HEK293 (cell line): ENCODE data around the gene PHF13.

ENCODE experiments used
- CTCF ChIA-PET: fragments of 350-600 bp; formaldehyde crosslinking; extraction: SDS; loops from one replicate; lab custom pipeline; 2021; ENCODE audit warnings: antibody characterized with exemption; lab: Yijun Ruan, JAX
- POLR2A ChIA-PET: fragments of 300-600 bp; formaldehyde crosslinking; extraction: SDS; loops from one replicate; lab custom pipeline; 2020; ENCODE audit warnings: antibody characterized with exemption, inconsistent platforms; lab: Yijun Ruan, JAX
- H3K27ac ChIP-seq: fragments of 200-500 bp; sonication (Bioruptor generic); 2 replicates; pipeline ENCODE4 v1.5.1; 2014; ENCODE audit warnings: low read depth, low read length, control low read depth, inconsistent platforms; ENCODE audit errors: extremely low read depth
- H3K36me3 ChIP-seq, 2 experiments: fragments of 200-500 bp in 1 of 2; sonication (Bioruptor generic) in 1 of 2; 1 replicate in 1 of 2; 2 replicates in 1 of 2; pipeline ENCODE4 v1.5.1; 2014 to 2017; ENCODE audit warnings: inconsistent platforms in 2 of 2, low read length in 2 of 2; ENCODE audit not compliant: control insufficient read depth in 2 of 2, insufficient read depth in 1 of 2
- H3K4me1 ChIP-seq: fragments of 200-500 bp; sonication (Bioruptor generic); 2 replicates; pipeline ENCODE4 v1.5.1; 2014; ENCODE audit warnings: mild to moderate bottlenecking, low read length, inconsistent platforms; ENCODE audit not compliant: control insufficient read depth, insufficient read depth
- H3K4me3 ChIP-seq: 2 replicates; pipeline ENCODE4 v1.5.1; 2011; ENCODE audit warnings: low read depth, mild to moderate bottlenecking, control low read depth, low read length, moderate library complexity
- H3K9me3 ChIP-seq: fragments of 200-500 bp; sonication (Bioruptor generic); 2 replicates; pipeline ENCODE4 v1.5.1; 2014; ENCODE audit warnings: low read depth, low read length, inconsistent platforms; ENCODE audit not compliant: control insufficient read depth, insufficient read depth
- CTCF ChIP-seq: fragments of 450-650 bp; formaldehyde crosslinking; IDR thresholded peaks from 2 replicates; pipeline ENCODE4 v1.5.1; 2016; ENCODE audit warnings: missing biosample characterization, missing genetic modification characterization
- GLIS2 ChIP-seq: fragments of 450-650 bp; formaldehyde crosslinking; IDR thresholded peaks from 2 replicates; pipeline ENCODE4 v1.5.1; 2016; ENCODE audit warnings: missing biosample characterization, missing genetic modification characterization
- KLF1 ChIP-seq: fragments of 450-650 bp; formaldehyde crosslinking; IDR thresholded peaks from 2 replicates; pipeline ENCODE4 v1.5.1; 2016; ENCODE audit warnings: missing biosample characterization, missing genetic modification characterization
- KLF17 ChIP-seq: fragments of 450-650 bp; formaldehyde crosslinking; IDR thresholded peaks from 2 replicates; pipeline ENCODE4 v1.5.1; 2016; ENCODE audit warnings: missing biosample characterization, missing genetic modification characterization
- KLF9 ChIP-seq: fragments of 450-650 bp; formaldehyde crosslinking; IDR thresholded peaks from 2 replicates; pipeline ENCODE4 v1.5.1; 2016; ENCODE audit warnings: missing biosample characterization, missing genetic modification characterization, low read depth
- ZBTB6 ChIP-seq: fragments of 450-650 bp; formaldehyde crosslinking; IDR thresholded peaks from 2 replicates; pipeline ENCODE4 v1.5.1; 2017; ENCODE audit warnings: missing biosample characterization, missing genetic modification characterization
- ZFP3 ChIP-seq: fragments of 450-650 bp; formaldehyde crosslinking; IDR thresholded peaks from 2 replicates; pipeline ENCODE4 v1.5.1; 2016; ENCODE audit warnings: low read depth, missing biosample characterization, missing genetic modification characterization
- ZFP69B ChIP-seq: fragments of 450-650 bp; formaldehyde crosslinking; IDR thresholded peaks from 2 replicates; pipeline ENCODE4 v1.5.1; 2016; ENCODE audit warnings: missing biosample characterization, missing genetic modification characterization
- ZIC2 ChIP-seq: fragments of 450-650 bp; formaldehyde crosslinking; IDR thresholded peaks from 2 replicates; pipeline ENCODE4 v1.5.1; 2016; ENCODE audit warnings: missing biosample characterization, missing genetic modification characterization
- ZNF146 ChIP-seq: fragments of 450-650 bp; formaldehyde crosslinking; IDR thresholded peaks from 2 replicates; pipeline ENCODE4 v1.5.1; 2016; ENCODE audit warnings: missing biosample characterization, missing genetic modification characterization
- ZNF2 ChIP-seq: fragments of 450-650 bp; formaldehyde crosslinking; IDR thresholded peaks from 2 replicates; pipeline ENCODE4 v1.5.1; 2016; ENCODE audit warnings: missing biosample characterization, missing genetic modification characterization
- ZNF239 ChIP-seq: fragments of 450-650 bp; formaldehyde crosslinking; IDR thresholded peaks from 2 replicates; pipeline ENCODE4 v1.5.1; 2016; ENCODE audit warnings: missing biosample characterization, missing genetic modification characterization
- ZNF366 ChIP-seq: fragments of 450-650 bp; formaldehyde crosslinking; conservative IDR thresholded peaks from 2 replicates; pipeline ENCODE4 v1.5.1; 2016; ENCODE audit warnings: missing biosample characterization, missing genetic modification characterization
- ZNF398 ChIP-seq: fragments of 450-650 bp; formaldehyde crosslinking; IDR thresholded peaks from 2 replicates; pipeline ENCODE4 v1.5.1; 2017; ENCODE audit warnings: missing biosample characterization, missing genetic modification characterization
- ZNF416 ChIP-seq: fragments of 450-650 bp; formaldehyde crosslinking; IDR thresholded peaks from 2 replicates; pipeline ENCODE4 v1.5.1; 2016; ENCODE audit warnings: missing biosample characterization, missing genetic modification characterization
- ZNF501 ChIP-seq: fragments of 450-650 bp; formaldehyde crosslinking; IDR thresholded peaks from 2 replicates; pipeline ENCODE4 v1.5.1; 2016; ENCODE audit warnings: missing biosample characterization, missing genetic modification characterization
- ZNF600 ChIP-seq: fragments of 450-650 bp; formaldehyde crosslinking; IDR thresholded peaks from 2 replicates; pipeline ENCODE4 v1.5.1; 2016; ENCODE audit warnings: missing biosample characterization, missing genetic modification characterization
- ZNF623 ChIP-seq: fragments of 450-650 bp; formaldehyde crosslinking; IDR thresholded peaks from 2 replicates; pipeline ENCODE4 v1.5.1; 2016; ENCODE audit warnings: missing biosample characterization, missing genetic modification characterization
- ZNF654 ChIP-seq: fragments of 450-650 bp; formaldehyde crosslinking; IDR thresholded peaks from 2 replicates; pipeline ENCODE4 v1.5.1; 2016; ENCODE audit warnings: low read depth, missing biosample characterization, missing genetic modification characterization
- ZNF692 ChIP-seq: fragments of 450-650 bp; formaldehyde crosslinking; IDR thresholded peaks from 2 replicates; pipeline ENCODE4 v1.5.1; 2016; ENCODE audit warnings: missing biosample characterization, missing genetic modification characterization
- ZSCAN16 ChIP-seq: fragments of 450-650 bp; formaldehyde crosslinking; IDR thresholded peaks from 2 replicates; pipeline ENCODE4 v1.5.1; 2016; ENCODE audit warnings: missing biosample characterization, missing genetic modification characterization

PHF13 gene

GRCh38 chr1:6632588-6633514 lies 19.3 kb downstream of the PHF13 start (continued):
- no peak for TF ChIP-seq ZNF398 (tag by site-specific recombination)
- no peak for TF ChIP-seq ZNF416 (tag by site-specific recombination)
- TF ChIP-seq ZNF501 (tag by site-specific recombination): no peak

GRCh38 chr1:6634371-6635052 lies 21.0 kb downstream of the PHF13 start:
- ChIA-PET CTCF (interaction anchor here (0.6 to 3.1 kb wide), 11 partner anchors 8 to 1367 kb away, joined by 3 to 14 read pairs (median 4); partner anchors contain the start of gene ZBTB48), POLR2A (interaction anchor here (0.6 to 1.5 kb wide), 4 partner anchors 22 to 142 kb away, joined by 3 to 7 read pairs (median 4); partner anchors contain the start of gene ZBTB48)
- TF ChIP-seq ZNF692 (tag by site-specific recombination) (peak; percentile 58), ZNF2 (tag by site-specific recombination) (no peak), ZNF623 (tag by site-specific recombination) (no peak), ZNF600 (tag by site-specific recombination) (peak; percentile 75), CTCF (tag by site-specific recombination) (peak; percentile 89), KLF1 (tag by site-specific recombination) (peak; percentile 86), GLIS2 (tag by site-specific recombination) (peak; percentile 39; the same call in 1 of the 2 replicates), ZNF501 (tag by site-specific recombination) (peak; percentile 48; the same call in 1 of the 2 replicates), ZNF239 (no peak), ZNF146 (no peak), ZBTB6 (tag by site-specific recombination) (peak; percentile 55; the same call in 1 of the 2 replicates), KLF17 (tag by site-specific recombination) (0 out of 2 replicates have a peak, but pooled peaks have one; percentile 67), ZFP69B (peak; percentile 61; the same call in 1 of the 2 replicates), KLF9 (tag by site-specific recombination) (peak; percentile 58), ZNF654 (peak; percentile 49), ZNF366 (no peak), ZFP3 (no peak), ZSCAN16 (tag by site-specific recombination) (no peak), ZIC2 (tag by site-specific recombination) (0 out of 2 replicates have a peak, but pooled peaks have one; percentile 9)
- Histone ChIP-seq H3K4me1 (no peaks in the 10 kb centered on the region), H3K9me3 (no peaks in the 10 kb centered on the region), H3K27ac (no peak overlapping the region), H3K36me3 (peaks cover 17 to 98% of the 10 kb centered on the region in 2 experiments; a peak in 2 of 3 replicates), H3K4me3 (no peak overlapping the region)
